CD4-positive, alpha-beta T cell treated with Interleukin-15 for 4 hours (primary cell): ENCODE results near the gene LRRC28.
"Not testable (repeated sequence)": the region's sequence is repeated elsewhere in the genome, so short reads cannot be mapped to it uniquely, and the experiment has no call there.

ENCODE experiments used
- DNase-seq: peaks from one replicate; pipeline ENCODE4 v3.0.0-alpha.2; 2020; ENCODE audit warnings: low spot score

Gene LRRC28

DNA sequence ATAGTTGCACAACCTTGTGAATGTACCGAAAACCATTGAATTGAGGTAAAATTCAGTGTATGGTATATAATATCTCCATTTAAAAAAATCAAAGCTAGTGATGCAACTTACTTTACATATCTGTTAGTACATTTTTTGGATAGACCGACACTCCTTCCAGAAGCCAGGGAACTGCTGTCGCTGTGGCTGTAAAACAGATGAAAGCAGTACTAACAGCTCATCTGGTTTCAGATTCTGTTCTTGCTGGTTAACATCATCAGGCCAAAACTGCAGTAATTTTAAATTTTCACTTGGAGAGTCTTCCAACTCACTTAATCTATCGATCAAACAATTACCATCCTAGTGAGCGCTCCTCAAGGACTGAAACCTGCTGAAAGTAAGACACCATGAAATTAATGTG lies 145.1 kb downstream of the LRRC28 start:
- no peak for DNase-seq

- no peak for DNase-seq
Measured at GRCh38 chr15:99399061-99399460, 147.8 kb downstream of the LRRC28 start.

DNA sequence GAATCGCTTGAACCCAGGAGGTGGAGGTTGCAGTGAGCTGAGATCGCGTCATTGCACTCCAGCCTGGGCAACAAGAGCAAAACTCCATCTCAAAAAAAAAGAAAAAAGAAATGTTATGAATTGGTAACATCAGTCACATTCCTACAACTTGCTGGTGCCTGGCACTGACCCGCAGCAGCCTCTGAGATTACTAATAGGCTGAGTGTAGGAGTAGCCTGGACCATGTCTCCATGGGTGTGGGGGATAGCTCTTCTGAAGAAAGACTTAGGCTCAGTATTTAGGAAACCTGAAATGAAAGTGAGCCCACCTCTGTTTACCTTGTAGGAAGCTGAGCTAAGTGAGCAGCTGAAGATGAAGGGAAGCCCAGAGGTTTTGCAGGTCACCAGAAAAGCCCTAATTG lies 148.3 kb downstream of the LRRC28 start:
- no peak for DNase-seq

DNA sequence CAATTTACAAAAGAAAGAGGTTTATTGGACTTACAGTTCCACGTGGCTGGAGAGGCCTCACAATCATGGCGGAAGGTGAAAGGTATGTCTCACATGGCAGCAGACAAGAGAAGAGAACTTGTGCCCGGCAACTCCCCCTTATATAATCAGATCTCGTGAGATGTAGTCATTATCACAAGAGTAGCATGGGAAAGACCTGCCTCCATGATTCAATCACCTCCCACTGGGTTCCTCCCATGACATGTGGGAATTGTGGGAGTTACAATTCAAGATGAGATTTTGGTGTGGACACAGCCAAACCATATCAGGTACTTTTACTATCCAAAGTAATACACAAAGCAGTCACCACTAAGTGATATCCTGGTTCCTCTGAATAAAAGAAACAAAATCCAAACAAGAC lies 149.9 kb downstream of the LRRC28 start:
- not testable (repeated sequence) for DNase-seq

DNA sequence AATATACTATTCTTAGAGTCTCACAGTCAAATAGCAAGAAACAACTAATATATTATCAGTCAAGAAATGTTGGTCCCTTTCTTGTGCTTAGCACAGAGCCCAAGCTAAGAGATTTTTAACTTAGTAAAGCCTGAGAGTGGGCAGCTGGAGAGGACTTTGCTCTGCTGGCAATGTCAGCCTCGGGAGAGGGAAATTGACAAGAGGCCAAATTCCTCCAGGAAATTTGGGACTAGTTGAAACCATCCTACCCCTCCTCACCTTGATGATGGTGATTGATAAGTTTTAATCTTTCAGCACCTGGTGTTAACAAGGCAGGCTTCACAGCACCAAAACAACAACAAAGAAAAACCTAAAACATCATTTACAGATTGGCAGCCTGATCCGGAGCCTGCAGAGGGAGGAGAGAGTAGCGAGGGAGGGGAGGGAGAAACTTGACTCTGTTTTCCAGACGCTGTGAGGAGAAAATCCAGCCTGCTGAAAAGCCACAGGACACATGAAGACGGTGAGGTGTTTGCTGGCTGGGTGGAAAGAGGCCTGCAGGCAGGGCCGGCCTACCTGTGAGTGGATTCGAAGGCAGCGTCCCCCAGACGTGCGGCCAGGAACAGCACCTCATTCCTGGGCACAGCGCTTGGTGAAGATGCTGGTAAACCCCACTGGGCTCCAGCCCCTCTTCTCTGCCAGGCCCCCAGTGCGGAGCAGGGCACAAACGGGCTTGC lies 150.9 kb downstream of the LRRC28 start:
- no peak for DNase-seq

- DNase-seq, result no peak
Measured at GRCh38 chr15:99403597-99403996, 152.3 kb downstream of the LRRC28 start.

DNA sequence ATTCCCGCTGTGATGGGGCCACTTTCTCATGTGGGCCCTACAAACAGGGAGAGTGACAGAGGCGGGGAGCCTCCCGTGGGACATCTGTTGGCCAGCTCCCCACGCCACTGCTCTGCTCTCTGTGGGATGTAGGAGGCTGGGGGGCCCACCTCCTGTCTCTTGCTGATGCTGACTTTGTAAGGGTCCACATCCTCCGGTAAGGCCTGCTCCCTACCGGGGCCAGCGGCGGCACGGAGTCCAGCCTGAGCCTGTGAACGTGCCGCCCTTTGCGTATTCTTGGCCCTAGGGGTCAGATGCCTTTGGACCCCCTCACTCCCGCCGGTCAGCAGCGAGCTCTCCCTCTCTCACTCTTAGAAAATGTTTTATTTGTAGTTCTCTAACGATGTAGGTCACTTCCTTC lies 153.2 kb downstream of the LRRC28 start:
- no peak for DNase-seq

DNA sequence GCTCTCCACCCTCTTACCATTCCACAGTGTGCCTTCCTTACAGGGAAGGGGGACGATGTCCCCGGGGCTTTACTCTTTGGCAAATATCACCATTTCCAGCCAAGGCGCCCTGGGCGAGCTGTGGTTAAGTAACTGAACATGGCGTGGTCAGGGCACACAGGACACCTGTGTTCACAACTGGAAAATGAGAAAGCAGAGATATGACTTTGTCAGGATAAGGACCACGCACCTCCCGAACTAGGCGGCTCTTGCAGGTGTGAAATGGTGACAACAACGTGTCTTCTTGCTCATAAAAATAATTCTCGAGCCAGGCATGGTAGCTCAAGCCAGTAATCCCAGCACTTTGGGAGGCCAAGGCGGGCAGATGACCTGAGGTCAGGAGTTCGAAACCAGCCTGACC lies 154.8 kb downstream of the LRRC28 start:
- DNase-seq, result no peak

- no peak for DNase-seq
Measured at GRCh38 chr15:99406716-99407487, 155.6 kb downstream of the LRRC28 start.

GRCh38 chr15:99407716-99408115 lies 156.4 kb downstream of the LRRC28 start:
- no peak for DNase-seq

GRCh38 chr15:99408236-99409096 lies 157.2 kb downstream of the LRRC28 start:
- no peak for DNase-seq

- DNase-seq, result peak; percentile 31
Measured at GRCh38 chr15:99409097-99409473, 157.8 kb downstream of the LRRC28 start.

DNA sequence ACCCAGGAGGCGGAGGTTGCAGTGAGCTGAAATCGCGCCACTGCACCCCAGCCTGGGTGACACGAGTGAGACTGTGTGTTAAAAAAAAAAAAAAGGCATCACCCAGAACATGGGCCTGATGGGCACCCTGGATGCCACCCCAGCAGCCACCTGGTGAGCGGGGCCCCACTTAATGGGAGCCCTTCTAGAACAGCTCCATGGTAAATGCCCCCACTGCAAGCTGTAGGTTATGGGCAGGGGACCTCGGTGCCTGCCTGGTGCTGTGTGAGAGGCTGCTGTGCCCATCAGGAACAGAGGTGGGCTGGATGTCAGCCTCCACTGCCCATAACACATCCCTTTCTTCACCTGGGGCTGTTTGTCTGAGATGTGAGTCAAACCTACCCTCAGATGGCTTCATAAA lies 158.3 kb downstream of the LRRC28 start:
- DNase-seq, result no peak

GRCh38 chr15:99410477-99410876 lies 159.2 kb downstream of the LRRC28 start:
- DNase-seq, result no peak

DNA sequence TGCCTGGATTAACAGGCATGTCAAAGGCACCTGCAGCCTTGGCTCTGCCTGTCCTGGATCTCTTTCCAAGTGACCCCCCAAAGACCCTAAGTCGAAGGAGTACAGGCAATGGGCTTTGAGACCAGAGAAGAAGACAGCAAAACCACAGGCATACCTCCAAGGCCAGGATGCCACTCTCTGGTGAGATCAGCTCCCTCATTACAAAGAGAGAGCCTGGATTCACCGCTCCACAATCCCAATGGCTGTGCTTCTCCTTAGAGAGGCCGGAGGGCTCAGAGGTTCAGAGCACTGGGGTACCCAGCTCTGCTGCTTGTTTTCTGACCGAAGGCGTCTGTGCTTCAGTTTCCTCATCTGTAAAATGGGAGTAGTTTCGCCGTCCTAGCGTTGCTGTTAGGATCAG lies 160.0 kb downstream of the LRRC28 start:
- no peak for DNase-seq

- DNase-seq, result no peak
Measured at GRCh38 chr15:99412082-99412481, 160.8 kb downstream of the LRRC28 start.

DNA sequence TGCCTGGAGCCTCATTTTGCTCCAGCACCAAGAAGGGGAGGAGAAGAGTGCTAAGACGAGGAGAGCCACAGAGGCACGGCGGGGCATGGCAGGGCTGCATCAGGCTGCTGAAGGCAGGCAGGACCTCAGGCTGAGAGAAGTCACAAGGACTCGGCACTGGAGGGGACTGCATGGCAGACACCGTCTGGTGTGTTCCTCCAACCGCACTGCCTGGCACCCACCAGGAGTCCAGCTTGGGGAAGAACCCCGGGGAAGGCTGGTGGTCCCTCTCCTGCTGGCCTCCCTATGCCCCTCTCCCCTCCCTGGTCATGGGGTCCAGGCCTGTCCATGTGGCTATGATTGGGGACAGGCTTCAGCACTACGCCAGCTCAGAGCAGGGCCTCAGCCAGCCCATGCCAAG lies 161.3 kb downstream of the LRRC28 start:
- no peak for DNase-seq

GRCh38 chr15:99413955-99414754 lies 162.9 kb downstream of the LRRC28 start:
- no peak for DNase-seq

GRCh38 chr15:99414755-99415731 lies 163.8 kb downstream of the LRRC28 start:
- no peak for DNase-seq
